HAP-1 (cell line): ENCODE results near the gene CACNA2D2.
A peak's percentile ranks its signal among the peaks of the same experiment; 100 is the strongest.
"Not testable (repeated sequence)": the region's sequence is repeated elsewhere in the genome, so short reads cannot be mapped to it uniquely, and the experiment has no call there.

Experiments used
- DNase-seq, 2 experiments: peaks; one replicate each; pipeline ENCODE4 v3.0.0-alpha.2; 2016 to 2020; ENCODE audit warnings: low spot score in 2 of 2
- H3K27me3 ChIP-seq: fragments of 250-450 bp; sonication (Bioruptor Pico); 2 replicates; pipeline ENCODE4 v1.5.1; 2020; ENCODE audit warnings: low read depth, mild to moderate bottlenecking, moderate library complexity
- H3K36me3 ChIP-seq: fragments of 250-450 bp; sonication (Bioruptor Pico); replicated peaks from 2 replicates; pipeline ENCODE4 v1.5.1; 2020; ENCODE audit warnings: mild to moderate bottlenecking
- H3K4me1 ChIP-seq: fragments of 250-450 bp; sonication (Bioruptor Pico); 2 replicates; pipeline ENCODE4 v1.5.1; 2020; ENCODE audit warnings: mild to moderate bottlenecking
- H3K4me3 ChIP-seq: fragments of 250-450 bp; sonication (Bioruptor Pico); 2 replicates; pipeline ENCODE4 v1.5.1; 2020; ENCODE audit warnings: mild to moderate bottlenecking, moderate library complexity
- H3K9me3 ChIP-seq: fragments of 250-450 bp; sonication (Bioruptor Pico); 2 replicates; pipeline ENCODE4 v1.5.1; 2020; ENCODE audit warnings: mild to moderate bottlenecking, moderate library complexity
- in situ Hi-C: fragments of 300-500 bp; cut with MboI; formaldehyde crosslinking; loops from 3 replicates; pipeline ENCODE4 v1.14.3; 2020; ENCODE audit warnings: low sequenced_read_pairs, inconsistent platforms, mixed read lengths

The CACNA2D2 gene

DNA sequence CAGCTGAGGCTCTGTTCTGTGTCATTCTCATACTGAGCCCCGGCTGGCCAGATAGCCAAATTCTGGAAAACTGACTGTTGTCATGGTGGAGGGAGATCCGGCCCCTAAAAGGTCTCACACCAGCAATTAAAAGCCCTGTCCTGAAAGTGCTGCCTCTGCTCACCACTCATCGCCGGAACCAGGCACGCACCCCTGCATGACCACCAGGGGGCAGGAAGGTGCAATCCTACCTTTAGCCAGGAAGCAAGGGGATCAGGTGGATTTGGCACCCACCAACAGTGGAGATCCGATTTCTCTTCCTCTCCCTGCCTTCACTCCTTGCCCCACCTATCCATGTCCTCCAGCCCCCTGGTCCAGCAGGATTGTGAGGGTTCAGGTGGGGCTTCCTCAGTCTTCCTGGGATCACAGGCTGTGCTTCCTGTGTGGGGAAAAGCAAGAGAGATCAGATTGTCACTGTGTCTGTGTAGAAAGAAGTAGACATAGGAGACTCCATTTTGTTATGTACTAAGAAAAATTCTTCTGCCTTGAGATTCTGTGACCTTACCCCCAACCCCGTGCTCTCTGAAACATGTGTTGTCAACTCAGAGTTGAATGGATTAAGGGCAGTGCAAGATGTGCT is 16.1 kb upstream of the CACNA2D2 start:
- no peaks in the 10 kb centered on the region for H3K27me3 ChIP-seq
- peaks cover 81% of the 10 kb centered on the region for H3K4me1 ChIP-seq
- in situ Hi-C loops = no loop called here
- DNase-seq = peak; percentile 87 to 94
- no peak overlapping the region for H3K4me3 ChIP-seq
- H3K36me3 ChIP-seq = no peaks in the 10 kb centered on the region
- H3K9me3 ChIP-seq = no peaks in the 10 kb centered on the region

DNA sequence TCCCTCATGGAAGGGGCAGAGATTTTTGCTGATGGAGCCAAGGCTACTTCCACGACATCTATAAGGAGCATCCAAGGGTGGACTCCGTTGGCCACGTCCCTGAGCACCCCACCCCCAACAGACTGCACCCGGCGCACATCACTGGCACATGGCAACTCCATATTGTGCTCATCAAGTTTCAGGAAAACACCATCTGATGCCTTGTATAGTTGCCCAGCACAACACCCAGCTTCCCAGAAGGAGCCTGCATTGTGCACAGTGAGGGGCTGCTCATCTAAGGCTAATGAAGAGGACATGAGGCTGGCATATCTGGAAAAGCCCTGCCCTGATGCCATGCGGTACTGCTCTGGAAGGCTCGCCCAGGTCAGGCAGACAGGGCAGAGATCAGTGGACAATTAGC is 15.0 kb upstream of the CACNA2D2 start:
- no peaks in the 10 kb centered on the region for H3K27me3 ChIP-seq
- in situ Hi-C loops = no loop called here
- H3K36me3 ChIP-seq = no peaks in the 10 kb centered on the region
- H3K4me1 ChIP-seq = peaks cover 78% of the 10 kb centered on the region
- H3K4me3 ChIP-seq = no peak overlapping the region
- no peaks in the 10 kb centered on the region for H3K9me3 ChIP-seq
- no peak for DNase-seq

DNA sequence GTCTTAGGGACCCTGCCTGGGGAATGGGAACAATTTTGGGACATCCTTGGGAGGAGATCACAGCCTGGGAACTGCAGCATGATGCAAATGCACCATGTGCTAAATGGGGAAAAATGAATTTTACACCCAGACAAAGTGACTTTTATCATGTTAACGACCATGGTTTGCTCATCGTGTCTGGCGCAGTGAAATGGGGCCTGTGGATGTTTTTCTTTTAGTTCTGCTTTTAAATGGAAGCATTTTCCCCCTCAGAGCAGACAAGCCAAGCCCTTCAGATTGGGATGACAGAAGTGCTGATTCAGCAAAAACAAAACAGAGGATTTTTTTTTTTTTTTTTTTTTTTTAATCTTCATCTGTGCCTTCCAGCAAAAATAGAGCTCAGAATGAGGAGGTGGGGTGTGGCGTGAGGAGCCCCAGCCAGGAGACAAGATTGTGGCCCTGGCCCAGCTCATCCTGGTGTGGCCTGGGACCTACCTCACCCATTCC is 14.3 kb upstream of the CACNA2D2 start:
- Histone ChIP-seq H3K4me3 (no peak overlapping the region), H3K36me3 (no peaks in the 10 kb centered on the region), H3K9me3 (no peaks in the 10 kb centered on the region), H3K27me3 (no peaks in the 10 kb centered on the region), H3K4me1 (peaks cover 72% of the 10 kb centered on the region)
- DNase-seq = peak; percentile 61 to 69
- in situ Hi-C loops = no loop called here

DNA sequence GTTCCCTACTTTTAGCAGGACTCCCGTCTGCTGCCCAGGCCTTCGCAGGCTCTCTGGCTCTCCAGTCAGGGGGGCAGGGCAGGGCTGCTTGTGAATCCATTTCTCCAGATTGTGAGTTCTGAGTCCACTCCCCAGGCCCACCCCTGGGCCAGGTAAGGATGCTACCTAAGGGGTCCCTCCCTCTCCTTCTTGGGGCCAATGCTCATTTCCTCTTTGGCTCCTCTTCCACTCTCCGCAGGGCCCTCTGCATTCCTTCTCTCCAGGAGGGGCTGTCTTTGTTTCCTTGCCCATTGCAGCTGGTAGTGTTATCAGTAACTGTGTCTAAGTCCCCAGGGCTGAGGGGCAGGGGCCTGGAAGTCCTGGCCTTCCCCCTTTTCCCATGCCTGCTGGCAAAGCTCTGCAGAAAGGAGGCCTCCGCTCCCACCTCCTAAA is 13.0 kb upstream of the CACNA2D2 start:
- peak in 1 of 2 experiments; percentile 74 for DNase-seq
- Histone ChIP-seq H3K36me3 (no peaks in the 10 kb centered on the region), H3K4me1 (peaks cover 59% of the 10 kb centered on the region), H3K9me3 (no peaks in the 10 kb centered on the region), H3K4me3 (peak overlapping the region; percentile 9), H3K27me3 (no peaks in the 10 kb centered on the region)
- in situ Hi-C loops = no loop called here

DNA sequence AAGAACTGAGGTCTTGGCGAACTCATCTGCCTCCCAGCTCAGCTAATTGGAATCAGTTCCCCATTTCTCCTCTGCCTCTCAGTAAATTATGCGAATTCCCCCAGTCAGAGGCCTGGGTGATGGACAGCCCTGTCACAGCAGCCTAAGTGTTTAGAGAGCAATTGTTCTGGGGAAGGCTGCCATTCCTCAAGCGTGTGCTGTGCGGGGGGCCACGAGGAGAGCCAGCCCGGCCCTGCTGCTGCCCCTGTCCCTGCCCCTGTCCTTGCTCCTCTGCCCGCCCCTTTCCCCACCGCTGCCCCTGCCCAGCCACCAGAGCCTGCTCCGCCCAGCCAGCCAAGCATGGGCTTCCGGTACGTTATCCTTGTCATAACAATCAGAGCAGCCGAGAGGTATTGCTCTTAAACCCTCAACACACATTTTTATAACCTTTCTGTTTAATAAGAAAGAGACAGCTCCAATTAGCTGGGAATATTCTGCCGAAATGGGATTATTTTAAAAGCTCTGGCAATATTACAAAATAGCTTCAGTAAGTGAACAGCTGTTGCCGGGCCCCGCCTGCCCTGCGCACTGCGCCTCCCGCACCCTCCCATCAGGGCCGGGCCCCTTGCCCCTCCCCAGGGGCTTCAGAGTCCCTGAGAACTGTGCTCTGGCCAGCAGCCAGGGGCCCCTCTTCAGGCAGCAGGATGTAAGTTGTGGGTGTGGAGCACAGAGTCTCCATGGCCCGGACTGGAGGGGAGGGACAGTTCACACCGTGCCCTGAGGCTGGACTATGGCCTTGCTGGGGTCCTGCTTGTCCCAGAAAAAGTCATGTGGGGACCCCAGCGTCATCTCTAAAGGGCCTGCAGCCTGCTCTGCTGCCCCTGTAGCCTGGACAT is 12.4 kb upstream of the CACNA2D2 start:
- H3K4me1 ChIP-seq = peaks cover 52% of the 10 kb centered on the region
- peak overlapping the region; percentile 9 for H3K4me3 ChIP-seq
- H3K36me3 ChIP-seq = no peaks in the 10 kb centered on the region
- no peaks in the 10 kb centered on the region for H3K9me3 ChIP-seq
- H3K27me3 ChIP-seq = no peaks in the 10 kb centered on the region
- peak; percentile 88 to 94 for DNase-seq
- in situ Hi-C loops = no loop called here

DNA sequence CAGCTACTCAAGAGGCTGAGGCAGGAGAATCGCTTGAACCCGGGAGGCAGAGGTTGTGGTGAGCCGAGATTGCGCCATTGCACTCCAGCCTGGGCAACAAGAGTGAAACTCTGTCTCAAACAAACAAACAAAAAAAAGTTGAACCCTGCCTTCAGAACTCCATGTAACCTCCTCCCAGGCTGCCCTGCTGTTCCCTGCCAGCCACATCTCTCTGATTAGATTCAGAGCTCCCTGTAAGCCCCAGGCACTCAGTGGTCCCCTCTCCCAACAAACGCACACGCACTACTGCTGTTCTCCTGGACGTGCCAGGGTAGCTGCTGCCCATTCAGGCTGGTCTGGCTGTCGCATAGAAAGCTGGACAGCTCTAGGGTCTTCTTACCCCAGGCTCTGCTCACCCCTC is 9.5 kb upstream of the CACNA2D2 start:
- peaks cover 29% of the 10 kb centered on the region for H3K4me1 ChIP-seq
- DNase-seq, H3K27me3 ChIP-seq, H3K9me3 ChIP-seq, in situ Hi-C loops, H3K36me3 ChIP-seq, H3K4me3 ChIP-seq: not testable (repeated sequence)

DNA sequence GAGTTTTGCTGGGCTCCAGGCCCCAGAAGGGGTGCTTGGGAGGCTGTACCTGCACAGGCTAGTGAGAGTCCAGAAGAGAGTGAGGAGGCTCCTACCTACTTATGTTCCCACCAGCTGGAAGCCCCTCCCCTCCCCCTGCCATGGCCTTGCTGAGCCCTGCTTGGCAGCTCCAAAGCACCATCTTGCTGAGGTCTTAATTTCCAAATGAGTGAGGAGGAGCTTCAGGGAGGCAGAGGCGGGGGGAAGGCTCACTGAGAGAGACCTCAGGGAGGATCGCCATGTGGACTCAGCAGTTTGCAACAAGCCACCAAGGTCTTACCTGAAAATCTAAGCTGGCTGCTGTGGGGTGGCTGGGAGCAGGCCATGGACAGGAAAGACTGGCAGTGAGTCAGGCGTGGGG is 8.7 kb upstream of the CACNA2D2 start:
- H3K4me3 ChIP-seq = no peak overlapping the region
- no peaks in the 10 kb centered on the region for H3K9me3 ChIP-seq
- peaks cover 21% of the 10 kb centered on the region for H3K4me1 ChIP-seq
- no peaks in the 10 kb centered on the region for H3K36me3 ChIP-seq
- H3K27me3 ChIP-seq = no peaks in the 10 kb centered on the region
- in situ Hi-C loops = no loop called here
- DNase-seq = no peak

DNA sequence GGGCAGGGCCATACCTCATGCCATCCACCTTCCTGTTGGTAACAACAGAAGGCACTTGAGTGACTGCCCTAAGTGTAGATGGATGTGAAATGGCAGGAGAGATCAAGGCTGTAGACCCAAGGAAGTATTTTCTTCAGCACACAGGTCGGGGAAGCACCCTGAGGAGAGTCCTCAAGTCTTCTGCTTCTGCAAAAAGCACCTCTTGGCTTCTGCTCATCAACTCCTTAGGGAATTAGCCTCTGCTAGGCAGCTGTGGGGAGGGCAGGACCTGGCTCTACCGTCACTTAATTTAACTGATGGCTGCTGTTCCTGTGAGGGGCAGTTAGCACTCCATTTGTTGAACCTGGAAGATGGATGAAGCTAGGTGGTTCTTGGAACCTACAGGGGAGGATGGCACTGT is 6.9 kb upstream of the CACNA2D2 start:
- H3K4me1 ChIP-seq = peaks cover 3% of the 10 kb centered on the region
- H3K4me3 ChIP-seq = no peak overlapping the region
- DNase-seq = no peak
- H3K27me3 ChIP-seq = no peaks in the 10 kb centered on the region
- in situ Hi-C loops = no loop called here
- no peaks in the 10 kb centered on the region for H3K36me3 ChIP-seq
- H3K9me3 ChIP-seq = no peaks in the 10 kb centered on the region

DNA sequence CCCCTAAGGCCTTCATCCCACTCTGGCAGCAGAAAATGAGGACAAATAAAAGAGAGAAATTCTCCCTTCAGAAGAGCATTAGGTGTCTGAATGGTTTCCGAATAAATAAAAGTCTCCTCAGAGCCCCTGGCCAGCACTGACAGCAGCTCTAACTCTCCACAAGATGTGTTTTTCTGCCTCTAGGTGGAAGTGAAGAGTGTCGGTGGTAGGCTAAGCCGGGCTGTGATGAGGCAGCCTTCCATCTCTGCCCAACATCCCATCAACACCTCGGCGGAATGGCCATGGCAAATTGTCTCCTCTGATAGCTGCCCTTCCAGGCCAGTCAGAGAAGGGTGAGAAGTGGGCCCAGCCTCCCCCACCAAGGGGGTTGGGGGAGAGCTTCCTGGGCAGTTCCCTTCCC is 6.3 kb upstream of the CACNA2D2 start:
- H3K4me3 ChIP-seq = no peak overlapping the region
- no peaks in the 10 kb centered on the region for H3K27me3 ChIP-seq
- no peaks in the 10 kb centered on the region for H3K4me1 ChIP-seq
- H3K9me3 ChIP-seq = no peaks in the 10 kb centered on the region
- DNase-seq = no peak
- H3K36me3 ChIP-seq = no peaks in the 10 kb centered on the region
- in situ Hi-C loops = no loop called here

DNA sequence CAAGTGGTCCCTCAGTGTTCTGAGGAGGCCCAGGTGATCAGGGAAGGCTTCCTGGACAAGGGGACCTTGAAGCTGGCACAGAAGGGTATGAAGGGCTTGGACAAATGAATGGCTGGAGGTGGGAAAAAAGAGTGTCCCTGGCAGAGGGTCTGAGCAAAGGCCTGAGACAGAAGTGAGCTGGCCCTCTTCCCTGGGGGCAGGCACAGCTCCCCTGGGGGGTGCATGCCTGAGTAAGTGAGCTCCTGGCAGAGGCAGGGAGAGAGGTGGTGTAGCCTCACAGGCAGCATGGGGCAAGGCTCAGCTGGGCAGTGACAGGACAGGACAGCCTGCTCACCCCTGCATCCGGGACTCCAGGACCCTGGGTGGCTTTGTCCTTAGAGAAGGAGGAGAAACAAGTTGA is 5.4 kb upstream of the CACNA2D2 start:
- Histone ChIP-seq H3K9me3 (no peaks in the 10 kb centered on the region), H3K4me1 (peaks cover 3% of the 10 kb centered on the region; the same call in 1 of the 2 replicates), H3K4me3 (no peak overlapping the region), H3K36me3 (no peaks in the 10 kb centered on the region), H3K27me3 (no peaks in the 10 kb centered on the region)
- in situ Hi-C loops = no loop called here
- DNase-seq = no peak

DNA sequence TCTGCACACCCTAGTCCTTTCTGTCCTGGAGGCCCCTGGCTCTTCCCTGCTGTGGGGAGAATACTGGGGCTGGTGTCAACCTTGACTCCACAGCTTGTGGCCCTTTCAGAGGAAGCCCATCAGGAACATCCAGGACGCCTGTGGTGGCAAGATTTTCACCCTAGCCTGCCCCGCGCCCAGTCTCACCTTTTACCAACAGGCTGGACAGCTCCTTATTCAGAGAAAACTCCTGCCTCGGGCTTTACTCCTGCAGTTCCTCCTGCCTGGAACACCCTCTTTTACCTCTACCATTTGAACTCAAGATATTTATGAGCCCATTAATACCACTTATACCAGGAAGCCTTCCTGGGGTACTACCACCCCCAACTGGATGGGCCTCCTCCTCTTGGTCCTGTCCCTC is 2.7 kb upstream of the CACNA2D2 start:
- H3K36me3 ChIP-seq = no peaks in the 10 kb centered on the region
- H3K4me1 ChIP-seq = peaks cover 3% of the 10 kb centered on the region
- no peaks in the 10 kb centered on the region for H3K9me3 ChIP-seq
- no peaks in the 10 kb centered on the region for H3K27me3 ChIP-seq
- no peak for DNase-seq
- in situ Hi-C loops = no loop called here
- no peak overlapping the region for H3K4me3 ChIP-seq

DNA sequence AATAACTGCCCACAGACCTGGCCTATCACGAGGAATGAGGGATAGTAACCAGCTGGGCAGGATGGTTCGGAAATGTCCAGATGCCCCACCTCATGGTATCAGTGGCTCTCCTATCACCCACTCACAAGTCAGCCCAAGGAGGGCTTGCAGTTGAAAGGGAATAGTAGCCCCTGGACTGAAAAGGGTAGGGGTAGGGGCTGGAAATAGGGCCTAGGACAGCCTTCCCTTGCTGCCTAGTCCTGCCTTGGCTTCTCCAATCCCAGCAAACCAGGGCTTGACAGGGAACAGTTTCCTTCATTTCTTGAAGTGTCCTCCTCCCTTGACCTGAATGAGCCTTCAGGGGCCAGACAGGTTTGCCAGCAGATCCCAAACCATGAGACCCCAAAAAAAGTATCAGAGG is 1.2 kb upstream of the CACNA2D2 start:
- Histone ChIP-seq H3K4me3 (no peak overlapping the region), H3K27me3 (no peaks in the 10 kb centered on the region), H3K9me3 (no peaks in the 10 kb centered on the region), H3K4me1 (peaks cover 3% of the 10 kb centered on the region), H3K36me3 (no peaks in the 10 kb centered on the region)
- no peak for DNase-seq
- in situ Hi-C loops = no loop called here

DNA sequence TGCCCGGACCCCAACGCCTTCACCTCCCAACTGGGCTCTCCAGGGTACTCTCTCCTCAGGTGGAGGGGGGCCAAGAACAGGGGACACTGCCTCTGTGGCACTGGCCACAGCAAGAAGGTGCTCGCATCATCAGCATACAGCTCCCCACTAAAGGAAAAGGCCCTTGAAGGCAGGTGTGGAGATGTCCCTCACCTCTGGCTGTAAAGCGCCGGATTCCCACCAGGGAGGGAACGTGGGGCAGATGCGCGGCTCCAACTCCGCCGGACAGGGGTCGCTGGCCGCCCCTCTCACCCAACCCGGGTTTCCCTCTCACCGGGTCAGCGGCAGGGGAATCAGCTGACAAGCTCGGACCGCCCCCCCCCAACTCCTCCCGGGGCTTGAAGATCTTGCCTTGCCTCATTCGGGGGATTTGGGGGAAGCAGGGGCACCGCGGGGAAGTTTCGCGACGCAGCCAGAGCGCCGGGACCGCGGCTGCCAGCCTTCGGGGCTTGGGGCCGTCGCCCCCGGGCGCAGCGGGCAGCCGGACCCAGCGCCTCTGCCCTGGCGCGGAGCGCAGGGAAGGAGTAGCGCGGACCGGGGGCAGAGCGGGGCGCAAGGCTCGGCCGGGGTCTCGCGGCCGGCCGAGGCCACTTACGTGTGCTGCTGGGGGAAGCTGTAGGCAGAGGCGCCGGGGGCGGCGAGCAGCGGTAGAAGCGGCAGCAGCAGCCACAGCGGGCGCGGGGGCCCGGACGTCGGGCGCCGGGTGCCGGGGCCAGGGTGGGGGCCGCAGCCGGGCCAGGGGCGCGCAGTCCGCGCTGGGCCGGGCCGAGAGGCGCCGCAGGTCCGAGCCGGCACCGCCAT is 630 bp downstream of the CACNA2D2 start:
- no peaks in the 10 kb centered on the region for H3K27me3 ChIP-seq
- no peaks in the 10 kb centered on the region for H3K9me3 ChIP-seq
- H3K36me3 ChIP-seq = no peaks in the 10 kb centered on the region
- peaks cover 3% of the 10 kb centered on the region for H3K4me1 ChIP-seq
- H3K4me3 ChIP-seq = peak overlapping the region; percentile 57
- in situ Hi-C loops = no loop called here
- peak in 1 of 2 experiments; percentile 59 for DNase-seq

DNA sequence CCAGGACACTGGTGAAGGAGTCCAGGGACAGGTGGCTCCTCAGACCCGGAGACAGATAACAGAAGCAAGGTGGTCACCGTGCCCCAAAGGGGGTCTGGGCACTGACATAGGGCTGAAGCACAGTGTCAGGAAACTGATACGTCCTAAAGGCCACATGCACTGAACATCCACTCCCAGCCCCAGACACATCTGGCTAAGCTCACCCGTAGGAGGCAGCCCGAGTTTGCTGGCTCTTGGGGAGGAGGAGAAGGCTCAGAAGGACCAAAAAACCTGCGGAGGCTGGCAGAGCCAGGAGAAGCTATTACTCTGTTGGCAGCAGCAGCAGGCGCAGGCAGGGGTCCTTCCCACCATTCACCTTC is 1.2 kb downstream of the CACNA2D2 start:
- H3K27me3 ChIP-seq = no peaks in the 10 kb centered on the region
- peaks cover 3% of the 10 kb centered on the region for H3K4me1 ChIP-seq
- in situ Hi-C loops = no loop called here
- no peaks in the 10 kb centered on the region for H3K9me3 ChIP-seq
- H3K36me3 ChIP-seq = no peaks in the 10 kb centered on the region
- H3K4me3 ChIP-seq = peak overlapping the region; percentile 57
- peak in 1 of 2 experiments; percentile 36 for DNase-seq
